ENCODE data around the gene WDR75. TPM values are rescaled to one million over a fixed set of nuclear protein-coding genes. Genes with fewer than 3 reads are reported as not detected.

The WDR75 gene
- total and polyA plus RNA-seq, 2 donors (not counting 3 experiments of a cell fraction or from before 2014, with no cell fraction given) = 17.4 to 44.8 TPM

- POLR2A ChIA-PET = no interaction called here
- CTCF ChIA-PET = interaction anchor here (0.6 kb wide), 1 partner anchor 34 kb away, joined by 3 read pairs; no protein-coding TSS in a partner anchor
- intact Hi-C loops (cut with micrococcal nuclease) = no loop called here
- Histone ChIP-seq H4K20me1 (replicated peaks; ENCODE audit: control insufficient read depth, extremely low read depth, insufficient read depth, low read length) (no peaks in the 10 kb centered on the region), H3K79me2 (ENCODE audit: control insufficient read depth, insufficient read depth, low read length) (no peaks in the 10 kb centered on the region), H3K9me1 (replicated peaks; ENCODE audit: control insufficient read depth, extremely low read depth, insufficient read depth, low read length) (no peaks in the 10 kb centered on the region), H2AFZ (ENCODE audit: low read depth, low read length) (no peak overlapping the region), H3K36me3 (ENCODE audit: control insufficient read depth in 2 of 2, extremely low read depth in 1 of 2, insufficient read depth in 2 of 2, low read length in 2 of 2) (no peaks in the 10 kb centered on the region), H3K4me3 (replicated peaks in 1 of 3; ENCODE audit: insufficient read depth in 1 of 3, low read depth in 1 of 3, low read length in 3 of 3) (no peak overlapping the region), H3K27ac (ENCODE audit: insufficient read depth, low read depth, low read length) (no peak overlapping the region), H3K4me2 (ENCODE audit: insufficient read depth, low read length) (no peak overlapping the region), H3K4me1 (ENCODE audit: control insufficient read depth, extremely low read depth, insufficient read depth, low read length) (no peaks in the 10 kb centered on the region), H3K9me3 (replicated peaks; ENCODE audit: control insufficient read depth, insufficient read depth, low read length) (no peaks in the 10 kb centered on the region), H3K27me3 (ENCODE audit: control insufficient read depth in 2 of 2, insufficient read depth in 2 of 2, low read length in 2 of 2) (no peaks in the 10 kb centered on the region), H3K9ac (replicated peaks; ENCODE audit: extremely low read depth, insufficient read depth, low read length) (no peak overlapping the region)
- DNase-seq (ENCODE audit: low read depth, low spot score) = no peak
- TF ChIP-seq MYC (IDR thresholded peaks at IDR 0.05; ENCODE audit: low read depth, low read length) = no peak
- TF ChIP-seq, protein P1, sequence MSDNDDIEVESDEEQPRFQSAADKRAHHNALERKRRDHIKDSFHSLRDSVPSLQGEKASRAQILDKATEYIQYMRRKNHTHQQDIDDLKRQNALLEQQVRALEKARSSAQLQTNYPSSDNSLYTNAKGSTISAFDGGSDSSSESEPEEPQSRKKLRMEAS (IDR thresholded peaks at IDR 0.05; ENCODE audit: insufficient read depth, insufficient read length) = no peak
- TF ChIP-seq POLR2AphosphoS5 (IDR thresholded peaks at IDR 0.05; ENCODE audit: insufficient read depth, low read depth, low read length) = no peak
- TF ChIP-seq EZH2 (IDR thresholded peaks at IDR 0.05; ENCODE audit: borderline replicate concordance, low read depth, low read length, severe bottlenecking) = no peak
- TF ChIP-seq, protein P2, sequence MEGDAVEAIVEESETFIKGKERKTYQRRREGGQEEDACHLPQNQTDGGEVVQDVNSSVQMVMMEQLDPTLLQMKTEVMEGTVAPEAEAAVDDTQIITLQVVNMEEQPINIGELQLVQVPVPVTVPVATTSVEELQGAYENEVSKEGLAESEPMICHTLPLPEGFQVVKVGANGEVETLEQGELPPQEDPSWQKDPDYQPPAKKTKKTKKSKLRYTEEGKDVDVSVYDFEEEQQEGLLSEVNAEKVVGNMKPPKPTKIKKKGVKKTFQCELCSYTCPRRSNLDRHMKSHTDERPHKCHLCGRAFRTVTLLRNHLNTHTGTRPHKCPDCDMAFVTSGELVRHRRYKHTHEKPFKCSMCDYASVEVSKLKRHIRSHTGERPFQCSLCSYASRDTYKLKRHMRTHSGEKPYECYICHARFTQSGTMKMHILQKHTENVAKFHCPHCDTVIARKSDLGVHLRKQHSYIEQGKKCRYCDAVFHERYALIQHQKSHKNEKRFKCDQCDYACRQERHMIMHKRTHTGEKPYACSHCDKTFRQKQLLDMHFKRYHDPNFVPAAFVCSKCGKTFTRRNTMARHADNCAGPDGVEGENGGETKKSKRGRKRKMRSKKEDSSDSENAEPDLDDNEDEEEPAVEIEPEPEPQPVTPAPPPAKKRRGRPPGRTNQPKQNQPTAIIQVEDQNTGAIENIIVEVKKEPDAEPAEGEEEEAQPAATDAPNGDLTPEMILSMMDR (IDR thresholded peaks at IDR 0.05; ENCODE audit: extremely low read depth in 1 of 2, insufficient read depth in 1 of 2, low read depth in 1 of 2, low read length in 2 of 2) = no peak
- TF ChIP-seq GATA2 (IDR thresholded peaks at IDR 0.05; ENCODE audit: insufficient read depth, insufficient read length, low read depth, low read length) = no peak
- no peak for TF ChIP-seq POLR2A (IDR thresholded peaks at IDR 0.05; ENCODE audit: low read depth, low read length)
- TF ChIP-seq FOS (IDR thresholded peaks at IDR 0.05; ENCODE audit: borderline replicate concordance, insufficient read depth, low read length) = no peak
- no peak for TF ChIP-seq JUN (IDR thresholded peaks at IDR 0.05; ENCODE audit: borderline replicate concordance, insufficient read depth, insufficient read length, low read depth)
- no TSS peak for BruUV-seq (replicated peaks)
- dilution Hi-C loops (cut with MboI; ENCODE audit: extremely low pct_ligation_motif_present, low sequenced_read_pairs) = no loop called here
- no peak for FAIRE-seq
Observed at GRCh38 chr2:189486237-189486770, 45.0 kb downstream of the WDR75 start.

Measured in endothelial cell of umbilical vein (primary cell).